Naive thymus-derived CD4-positive, alpha-beta T cell (primary cell): ENCODE data around the gene DNAH6. TPM values are rescaled to one million over a fixed set of nuclear protein-coding genes. Genes with fewer than 3 reads are reported as not detected.

Experiments
- ATAC-seq: fragments of 150-1000 bp; cut with Tn5 transposase; 2 replicates; pipeline ENCODE4 v1.10.0; 2021; ENCODE audit warnings: mild to moderate bottlenecking, moderate library complexity
- CTCF ChIA-PET: fragments of 350-600 bp; sonication (Branson Sonifier 250); formaldehyde crosslinking; loops from one replicate; lab custom pipeline; 2021; ENCODE audit warnings: antibody characterized with exemption; lab: Charles Lee
- POLR2A ChIA-PET: fragments of 350-600 bp; sonication (Branson Sonifier 250); formaldehyde crosslinking; loops from one replicate; lab custom pipeline; 2021; ENCODE audit warnings: antibody characterized with exemption, inconsistent platforms; lab: Charles Lee
- DNase-seq, 9 donors: peaks; one replicate each; pipeline versions ENCODE4 v3.0.0 to v3.0.0-alpha.2; 2020 to 2022; ENCODE audit warnings: mixed read lengths in 1 of 9
- H3K27ac ChIP-seq: one replicate; pipeline ENCODE4 v1.7.0; 2013; ENCODE audit warnings: mild to moderate bottlenecking, low read depth, low read length, moderate library complexity
- H3K27me3 ChIP-seq, 2 donors: one replicate each; pipeline ENCODE4 v1.7.0; 2013; ENCODE audit warnings: low read length in 2 of 2, mild to moderate bottlenecking in 2 of 2, moderate library complexity in 2 of 2; ENCODE audit not compliant: control insufficient read depth in 2 of 2, insufficient read depth in 2 of 2
- H3K36me3 ChIP-seq, 3 experiments: 1 replicate in 2 of 3; 2 replicates in 1 of 3; pipeline ENCODE4 v1.7.0; 2013; ENCODE audit warnings: low read length in 3 of 3, mild to moderate bottlenecking in 3 of 3, moderate library complexity in 1 of 3; ENCODE audit not compliant: insufficient read depth in 3 of 3, control insufficient read depth in 2 of 3
- H3K4me1 ChIP-seq, 2 donors: one replicate each; pipeline ENCODE4 v1.7.0; 2013; ENCODE audit warnings: low read length in 2 of 2, mild to moderate bottlenecking in 2 of 2, moderate library complexity in 1 of 2; ENCODE audit not compliant: control insufficient read depth in 2 of 2, insufficient read depth in 2 of 2
- H3K4me3 ChIP-seq: 2 replicates; pipeline ENCODE4 v1.7.0; 2013; ENCODE audit warnings: mild to moderate bottlenecking, low read length
- H3K9me3 ChIP-seq, 3 experiments: 1 replicate in 2 of 3; 2 replicates in 1 of 3; pipeline ENCODE4 v1.7.0; 2013; ENCODE audit warnings: low read length in 3 of 3; ENCODE audit not compliant: control insufficient read depth in 2 of 3
- H3K27ac Mint-ChIP-seq, 9 donors: one replicate each; pipeline ENCODE4 v1.8.0; 2020 to 2022; ENCODE audit warnings: mixed read lengths in 9 of 9, mild to moderate bottlenecking in 8 of 9, moderate library complexity in 5 of 9, inconsistent platforms in 2 of 9
- H3K27me3 Mint-ChIP-seq, 5 donors: one replicate each; pipeline ENCODE4 v1.8.0; 2021 to 2022; ENCODE audit warnings: mixed read lengths in 5 of 5, mild to moderate bottlenecking in 1 of 5
- H3K36me3 Mint-ChIP-seq, 5 donors: one replicate each; pipeline ENCODE4 v1.8.0; 2020 to 2022; ENCODE audit warnings: mixed read lengths in 5 of 5, mild to moderate bottlenecking in 3 of 5, inconsistent platforms in 1 of 5
- H3K4me1 Mint-ChIP-seq, 7 donors: one replicate each; pipeline ENCODE4 v1.8.0; 2020 to 2022; ENCODE audit warnings: mixed read lengths in 7 of 7, mild to moderate bottlenecking in 3 of 7, inconsistent platforms in 1 of 7
- H3K4me3 Mint-ChIP-seq, 10 donors: one replicate each; pipeline ENCODE4 v1.8.0; 2020 to 2022; ENCODE audit warnings: mild to moderate bottlenecking in 10 of 10, mixed read lengths in 10 of 10, moderate library complexity in 6 of 10, inconsistent platforms in 2 of 10
- H3K9me3 Mint-ChIP-seq, 11 donors: one replicate each; pipeline ENCODE4 v1.8.0; 2020 to 2022; ENCODE audit warnings: mixed read lengths in 11 of 11, mild to moderate bottlenecking in 4 of 11, inconsistent platforms in 1 of 11, moderate library complexity in 1 of 11
- intact Hi-C, 2 donors: fragments of 100-400 bp; cut with micrococcal nuclease; formaldehyde crosslinking; loops; one replicate each; pipeline ENCODE4 v1.15.1; 2023
- polyA plus RNA-seq, 2 donors: library from polyadenylated mRNA; unstranded; fragments of 300-500 nt; fragmentation: Illumina TruSeq; gene quantifications; one replicate each; pipeline ENCODE4 v1.2.3, GENCODE V29; 2021
- total RNA-seq, 6 experiments: library from RNA in 5 of 6; stranded (reverse) in 5 of 6; gene quantifications; 1 replicate in 5 of 6; 2 replicates in 1 of 6; pipeline ENCODE4 v1.2.3 and lab custom pipeline; 2021 to 2026

DNAH6 gene
- total and polyA plus RNA-seq, 7 experiments from 2014 or later = 0.73 to 2.3 (median 1.3) TPM

GRCh38 chr2:84579661-84580060 lies 63.4 kb downstream of the DNAH6 start:
- H3K27ac ChIP-seq = no peak overlapping the region
- Mint-ChIP-seq H3K4me3 (peak overlapping the region in 6 of 10 donors; percentile 29 to 51 (median 44)), H3K9me3 (peaks cover 0 to 3% (median 0%) of the 10 kb centered on the region in 11 donors), H3K4me1 (peaks cover 3 to 32% (median 25%) of the 10 kb centered on the region in 7 donors), H3K36me3 (peaks cover 0 to 2% (median 0%) of the 10 kb centered on the region in 5 donors), H3K27me3 (peaks cover 0 to 8% (median 0%) of the 10 kb centered on the region in 5 donors), H3K27ac (peak overlapping the region in 6 of 9 donors; percentile 5 to 39 (median 26))
- ChIA-PET POLR2A (no interaction called here), CTCF (no interaction called here)
- peak in 1 of 9 donors; percentile 3 for DNase-seq
- intact Hi-C loops = no loop called here
- H3K36me3 ChIP-seq = no peaks in the 10 kb centered on the region
- H3K4me1 ChIP-seq = peaks cover 0 to 5% of the 10 kb centered on the region in 2 donors
- H3K4me3 ChIP-seq = no peak overlapping the region
- H3K9me3 ChIP-seq = no peaks in the 10 kb centered on the region
- no peak for ATAC-seq
- no peaks in the 10 kb centered on the region for H3K27me3 ChIP-seq

DNA sequence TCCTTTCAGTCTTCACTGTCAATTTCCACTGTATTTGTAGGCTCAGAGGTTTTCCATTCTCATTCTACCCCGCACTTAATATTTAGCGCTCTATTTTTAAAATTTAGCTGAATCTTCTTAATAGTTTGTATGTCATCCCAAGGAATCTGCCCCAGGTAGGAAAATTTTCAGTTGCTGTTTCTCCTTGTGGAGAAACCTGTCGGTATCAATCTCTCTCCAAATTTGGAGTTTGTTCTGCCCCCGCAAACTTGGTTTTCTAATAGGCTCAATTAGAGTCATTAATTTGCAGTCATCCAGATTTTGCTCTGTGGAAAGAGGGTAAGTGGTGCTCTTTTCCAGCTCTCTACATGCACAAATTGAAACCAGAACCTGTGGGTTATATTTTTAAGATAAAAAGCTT lies 87.6 kb downstream of the DNAH6 start:
- Histone ChIP-seq H3K4me1 (no peaks in the 10 kb centered on the region), H3K27me3 (no peaks in the 10 kb centered on the region), H3K9me3 (peaks cover 0 to 12% (median 0%) of the 10 kb centered on the region in 3 experiments), H3K4me3 (no peak overlapping the region), H3K27ac (no peak overlapping the region), H3K36me3 (no peaks in the 10 kb centered on the region)
- Mint-ChIP-seq H3K36me3 (peaks cover 3 to 37% (median 17%) of the 10 kb centered on the region in 5 donors), H3K9me3 (peaks cover 8 to 45% (median 18%) of the 10 kb centered on the region in 11 donors), H3K27me3 (peaks cover 0 to 7% (median 0%) of the 10 kb centered on the region in 5 donors), H3K4me1 (peaks cover 0 to 9% (median 0%) of the 10 kb centered on the region in 7 donors), H3K27ac (no peak overlapping the region), H3K4me3 (no peak overlapping the region)
- CTCF ChIA-PET = no interaction called here
- no peak for ATAC-seq
- DNase-seq = no peak
- intact Hi-C loops = no loop called here
- POLR2A ChIA-PET = interaction anchor here (0.6 kb wide), 1 partner anchor 21 kb away, joined by 3 read pairs; no protein-coding TSS in a partner anchor

- Mint-ChIP-seq H3K27ac (no peak overlapping the region), H3K4me1 (peaks cover 0 to 4% (median 0%) of the 10 kb centered on the region in 7 donors), H3K9me3 (peaks cover 6 to 18% (median 10%) of the 10 kb centered on the region in 11 donors), H3K4me3 (no peak overlapping the region), H3K36me3 (peaks cover 2 to 21% (median 15%) of the 10 kb centered on the region in 5 donors), H3K27me3 (peaks cover 0 to 2% (median 0%) of the 10 kb centered on the region in 5 donors)
- Histone ChIP-seq H3K4me3 (no peak overlapping the region), H3K4me1 (no peaks in the 10 kb centered on the region), H3K36me3 (no peaks in the 10 kb centered on the region), H3K27ac (no peak overlapping the region), H3K9me3 (peaks cover 0 to 11% (median 0%) of the 10 kb centered on the region in 3 experiments), H3K27me3 (no peaks in the 10 kb centered on the region)
- ATAC-seq (no peak), DNase-seq (no peak)
- CTCF ChIA-PET = interaction anchor here (0.6 kb wide), 1 partner anchor 32 kb away, joined by 3 read pairs; no protein-coding TSS in a partner anchor
- POLR2A ChIA-PET = interaction anchor here (0.8 kb wide), 1 partner anchor 264 kb away, joined by 3 read pairs; no protein-coding TSS in a partner anchor
- intact Hi-C loops = no loop called here
These were observed 96.8 kb downstream of the DNAH6 start for GRCh38 chr2:84613082-84613481.

DNA sequence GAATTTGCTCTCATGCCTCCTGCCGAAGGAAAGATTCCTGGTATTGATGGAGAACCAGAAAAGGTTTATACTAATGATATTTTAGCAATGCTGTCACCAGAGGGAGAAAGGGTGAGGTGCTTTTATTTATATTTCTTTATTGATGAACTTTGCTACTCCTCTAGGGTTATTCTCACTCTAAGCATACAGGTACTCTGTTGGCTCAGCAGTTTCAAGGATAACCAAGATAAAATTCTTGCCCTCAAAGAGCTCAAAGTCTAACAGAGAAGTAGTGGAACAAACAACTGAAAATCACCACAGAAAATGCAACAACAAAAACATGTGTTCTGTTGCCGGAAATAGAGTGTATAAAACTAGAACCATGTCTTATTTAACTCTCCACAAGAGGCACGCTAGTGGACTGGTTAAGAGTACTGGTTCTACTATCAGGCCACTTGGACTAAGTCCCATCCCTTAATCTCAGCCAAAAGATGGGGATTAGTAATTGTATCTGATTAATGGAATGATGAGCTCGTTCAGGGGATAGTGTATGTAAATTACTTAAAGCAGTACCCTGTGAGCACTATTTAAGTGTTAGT lies 103.6 kb downstream of the DNAH6 start:
- Histone ChIP-seq H3K4me1 (no peaks in the 10 kb centered on the region), H3K9me3 (no peaks in the 10 kb centered on the region), H3K27ac (no peak overlapping the region), H3K4me3 (no peak overlapping the region), H3K36me3 (no peaks in the 10 kb centered on the region), H3K27me3 (no peaks in the 10 kb centered on the region)
- peaks cover 0 to 11% (median 2%) of the 10 kb centered on the region in 5 donors for H3K36me3 Mint-ChIP-seq
- H3K27ac Mint-ChIP-seq = peak overlapping the region in 1 of 9 donors; percentile 70
- H3K4me1 Mint-ChIP-seq = peaks cover 0 to 4% (median 0%) of the 10 kb centered on the region in 7 donors
- peaks cover 0 to 6% (median 0%) of the 10 kb centered on the region in 11 donors for H3K9me3 Mint-ChIP-seq
- ChIA-PET CTCF (no interaction called here), POLR2A (no interaction called here)
- DNase-seq (no peak), ATAC-seq (no peak)
- H3K4me3 Mint-ChIP-seq = no peak overlapping the region
- peaks cover 0 to 2% (median 0%) of the 10 kb centered on the region in 5 donors for H3K27me3 Mint-ChIP-seq
- intact Hi-C loops = no loop called here

DNA sequence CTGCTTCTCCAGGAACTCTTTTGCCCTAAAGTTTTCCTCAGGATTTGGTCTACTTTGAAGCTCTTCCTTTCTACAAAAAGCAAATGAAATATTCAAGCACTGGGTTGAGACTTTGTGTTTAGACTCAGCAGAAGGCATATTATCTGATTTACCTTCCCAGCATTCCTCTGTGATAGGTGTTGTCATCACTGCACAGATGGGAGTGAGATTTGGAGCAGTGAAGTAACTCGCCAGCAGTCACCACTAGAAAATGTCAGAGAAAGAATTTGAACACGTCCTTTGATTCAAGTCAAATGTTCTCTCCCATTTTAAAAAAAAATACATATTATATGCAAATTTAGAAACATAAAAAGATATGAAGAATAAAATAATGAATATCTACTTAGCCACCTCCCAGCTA lies 112.2 kb downstream of the DNAH6 start:
- Histone ChIP-seq H3K27ac (no peak overlapping the region), H3K9me3 (no peaks in the 10 kb centered on the region), H3K27me3 (no peaks in the 10 kb centered on the region), H3K4me1 (peaks cover 0 to 15% of the 10 kb centered on the region in 2 donors), H3K36me3 (no peaks in the 10 kb centered on the region), H3K4me3 (no peak overlapping the region)
- H3K27ac Mint-ChIP-seq = peak overlapping the region in 1 of 9 donors; percentile 76
- ChIA-PET POLR2A (interaction anchor here (0.8 kb wide), 1 partner anchor 278 kb away, joined by 3 read pairs; no protein-coding TSS in a partner anchor), CTCF (interaction anchor here (0.9 to 1.0 kb wide), 2 partner anchors 16 to 60 kb away, joined by 3 read pairs; no protein-coding TSS in a partner anchor)
- H3K4me3 Mint-ChIP-seq = no peak overlapping the region
- intact Hi-C loops = no loop called here
- H3K4me1 Mint-ChIP-seq = peaks cover 14 to 37% (median 30%) of the 10 kb centered on the region in 7 donors
- no peaks in the 10 kb centered on the region for H3K9me3 Mint-ChIP-seq
- H3K27me3 Mint-ChIP-seq = peaks cover 0 to 2% (median 0%) of the 10 kb centered on the region in 5 donors
- H3K36me3 Mint-ChIP-seq = no peaks in the 10 kb centered on the region
- DNase-seq = no peak
- no peak for ATAC-seq

GRCh38 chr2:84629550-84629949 lies 113.3 kb downstream of the DNAH6 start:
- Mint-ChIP-seq H3K4me3 (no peak overlapping the region), H3K4me1 (peaks cover 16 to 46% (median 40%) of the 10 kb centered on the region in 7 donors), H3K9me3 (no peaks in the 10 kb centered on the region), H3K27me3 (peaks cover 0 to 2% (median 0%) of the 10 kb centered on the region in 5 donors), H3K27ac (no peak overlapping the region), H3K36me3 (no peaks in the 10 kb centered on the region)
- H3K4me3 ChIP-seq = no peak overlapping the region
- CTCF ChIA-PET = interaction anchor here (1.0 kb wide), 1 partner anchor 15 kb away, joined by 3 read pairs; no protein-coding TSS in a partner anchor
- H3K27ac ChIP-seq = no peak overlapping the region
- peaks cover 0 to 15% of the 10 kb centered on the region in 2 donors for H3K4me1 ChIP-seq
- ATAC-seq = no peak
- POLR2A ChIA-PET = no interaction called here
- intact Hi-C loops = no loop called here
- H3K27me3 ChIP-seq = no peaks in the 10 kb centered on the region
- no peak for DNase-seq
- no peaks in the 10 kb centered on the region for H3K9me3 ChIP-seq
- no peaks in the 10 kb centered on the region for H3K36me3 ChIP-seq
